ENCODE data around the gene PKP2. TPM values are rescaled to one million over a fixed set of nuclear protein-coding genes. Genes with fewer than 3 reads are reported as not detected.

Gene PKP2
- total RNA-seq, 1 experiment from 2014 or later, result 61.1 TPM

GRCh38 chr12:32891526-32891925 lies 5.1 kb downstream of the PKP2 start:
- intact Hi-C loops (cut with micrococcal nuclease; ENCODE audit: unreplicated experiment), result no loop called here
- no peak for DNase-seq
- Mint-ChIP-seq H3K27me3 (ENCODE audit: unreplicated experiment) (no peaks in the 10 kb centered on the region), H3K27ac (ENCODE audit: unreplicated experiment) (peak overlapping the region; percentile 92), H3K36me3 (ENCODE audit: insufficient read depth, unreplicated experiment) (peaks cover 54% of the 10 kb centered on the region), H3K9me3 (ENCODE audit: low read depth, unreplicated experiment) (no peaks in the 10 kb centered on the region), H3K4me3 (ENCODE audit: low read depth, unreplicated experiment) (peak overlapping the region; percentile 87), H3K4me1 (ENCODE audit: low read depth, unreplicated experiment) (peaks cover 38% of the 10 kb centered on the region)
- CTCF ChIA-PET, result no interaction called here
- no peak for TF ChIP-seq CTCF (IDR thresholded peaks at IDR 0.05; ENCODE audit: unreplicated experiment)
- no TSS peak for BruUV-seq (replicated peaks)

DNA sequence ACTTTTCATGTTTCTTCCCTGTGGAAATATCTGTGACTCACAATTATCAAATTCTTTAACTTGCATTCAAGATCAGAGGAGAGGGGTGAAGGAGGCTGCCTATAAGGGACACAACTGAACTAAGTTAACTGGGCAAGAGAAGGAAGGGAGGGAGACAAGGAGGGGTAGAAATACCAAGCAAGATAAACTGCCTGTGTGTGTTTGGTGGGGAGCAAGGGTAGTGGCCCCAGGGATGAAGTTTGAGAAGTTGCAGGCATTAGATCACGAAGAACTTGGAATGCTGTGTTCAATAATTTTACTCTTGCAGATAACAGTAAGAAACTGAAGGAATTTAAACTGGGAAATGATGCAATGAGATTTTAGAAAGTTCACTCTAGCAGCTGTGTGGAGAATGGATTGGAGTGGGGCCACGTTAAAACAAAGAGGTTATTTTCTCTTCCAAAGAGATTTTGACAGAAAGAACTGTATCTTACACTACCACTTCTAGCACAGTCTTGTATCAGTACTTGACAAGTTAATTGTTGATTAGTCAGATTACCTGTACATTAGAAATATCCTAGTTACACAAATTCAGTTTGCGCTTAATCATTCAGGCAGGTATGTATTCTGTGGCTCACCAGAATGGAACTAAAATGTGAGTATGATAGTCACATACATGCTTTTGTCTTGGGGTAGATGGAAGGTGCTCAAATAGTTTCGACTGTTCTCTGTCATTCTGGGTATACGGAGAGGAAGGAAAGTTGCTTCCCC lies 7.4 kb downstream of the PKP2 start:
- Mint-ChIP-seq H3K4me1 (ENCODE audit: low read depth, unreplicated experiment) (peaks cover 39% of the 10 kb centered on the region), H3K9me3 (ENCODE audit: low read depth, unreplicated experiment) (no peaks in the 10 kb centered on the region), H3K27ac (ENCODE audit: unreplicated experiment) (peak overlapping the region; percentile 69), H3K27me3 (ENCODE audit: unreplicated experiment) (no peaks in the 10 kb centered on the region), H3K36me3 (ENCODE audit: insufficient read depth, unreplicated experiment) (peaks cover 30% of the 10 kb centered on the region), H3K4me3 (ENCODE audit: low read depth, unreplicated experiment) (peak overlapping the region; percentile 39)
- no peak for TF ChIP-seq CTCF (IDR thresholded peaks at IDR 0.05; ENCODE audit: unreplicated experiment)
- intact Hi-C loops (cut with micrococcal nuclease; ENCODE audit: unreplicated experiment), result no loop called here
- CTCF ChIA-PET, result interaction anchor here (0.7 kb wide), 1 partner anchor 28 kb away, joined by 3 read pairs; no protein-coding TSS in a partner anchor
- no peak for DNase-seq
- BruUV-seq (replicated peaks), result no TSS peak

DNA sequence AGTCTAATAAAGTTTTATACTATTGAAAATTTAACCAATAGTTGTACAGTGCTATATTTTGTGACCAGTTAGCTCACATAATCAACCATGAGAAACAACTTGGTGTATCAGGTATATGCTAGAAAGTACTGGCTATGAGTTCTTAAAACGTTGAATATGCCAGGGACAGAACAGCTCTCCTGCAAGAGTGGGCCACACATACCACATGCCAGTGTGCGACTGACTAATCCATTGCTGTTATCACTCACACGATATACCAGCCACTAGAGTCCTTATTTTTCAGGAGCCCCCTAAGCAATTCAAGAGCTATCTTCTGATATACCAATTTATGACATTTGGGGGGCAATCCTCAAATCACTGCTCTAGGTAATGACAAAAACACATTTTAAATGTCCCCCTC lies 9.5 kb downstream of the PKP2 start:
- no peak overlapping the region for H3K4me3 Mint-ChIP-seq (ENCODE audit: low read depth, unreplicated experiment)
- DNase-seq, result no peak
- H3K4me1 Mint-ChIP-seq (ENCODE audit: low read depth, unreplicated experiment), result peaks cover 32% of the 10 kb centered on the region
- H3K36me3 Mint-ChIP-seq (ENCODE audit: insufficient read depth, unreplicated experiment), result peaks cover 16% of the 10 kb centered on the region
- H3K27me3 Mint-ChIP-seq (ENCODE audit: unreplicated experiment), result no peaks in the 10 kb centered on the region
- TF ChIP-seq CTCF (IDR thresholded peaks at IDR 0.05; ENCODE audit: unreplicated experiment), result no peak
- CTCF ChIA-PET, result no interaction called here
- no peak overlapping the region for H3K27ac Mint-ChIP-seq (ENCODE audit: unreplicated experiment)
- H3K9me3 Mint-ChIP-seq (ENCODE audit: low read depth, unreplicated experiment), result no peaks in the 10 kb centered on the region
- intact Hi-C loops (cut with micrococcal nuclease; ENCODE audit: unreplicated experiment), result no loop called here
- no TSS peak for BruUV-seq (replicated peaks)

DNA sequence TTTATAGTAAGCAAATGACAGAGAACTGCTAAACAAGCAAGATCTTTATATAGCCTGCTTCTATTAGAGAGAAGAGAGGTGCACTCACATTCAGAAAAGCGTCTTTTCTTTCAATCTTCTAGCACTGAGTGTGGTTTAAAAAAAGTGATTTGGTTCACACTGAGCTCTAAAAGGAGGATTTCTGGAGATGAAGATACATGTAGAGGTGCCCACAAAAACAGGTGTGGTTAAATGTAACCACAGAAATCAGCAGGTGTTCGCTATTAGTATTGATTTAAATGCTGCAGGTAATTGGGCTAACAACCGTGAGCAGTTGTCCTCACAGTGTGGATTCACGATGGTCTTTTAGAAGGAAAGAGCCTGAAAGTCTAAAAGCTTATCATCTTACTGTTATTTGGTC lies 10.7 kb downstream of the PKP2 start:
- no peak for TF ChIP-seq CTCF (IDR thresholded peaks at IDR 0.05; ENCODE audit: unreplicated experiment)
- H3K4me3 Mint-ChIP-seq (ENCODE audit: low read depth, unreplicated experiment), result no peak overlapping the region
- no peaks in the 10 kb centered on the region for H3K27me3 Mint-ChIP-seq (ENCODE audit: unreplicated experiment)
- H3K27ac Mint-ChIP-seq (ENCODE audit: unreplicated experiment), result no peak overlapping the region
- H3K36me3 Mint-ChIP-seq (ENCODE audit: insufficient read depth, unreplicated experiment), result peaks cover 7% of the 10 kb centered on the region
- intact Hi-C loops (cut with micrococcal nuclease; ENCODE audit: unreplicated experiment), result no loop called here
- no TSS peak for BruUV-seq (replicated peaks)
- no peak for DNase-seq
- H3K4me1 Mint-ChIP-seq (ENCODE audit: low read depth, unreplicated experiment), result peaks cover 25% of the 10 kb centered on the region
- no peaks in the 10 kb centered on the region for H3K9me3 Mint-ChIP-seq (ENCODE audit: low read depth, unreplicated experiment)
- CTCF ChIA-PET, result no interaction called here

Data from Calu3 (cell line).